PC-3 (cell line): ENCODE data around the gene BMP2K. TPM values are rescaled to one million over a fixed set of nuclear protein-coding genes. Genes with fewer than 3 reads are reported as not detected.
A peak's percentile ranks its signal among the peaks of the same experiment; 100 is the strongest.

Experiments
- ATAC-seq: fragments of 200-7000 bp; cut with Tn5 transposase; 2 replicates; pipeline ENCODE4 v1.9.1; 2020; ENCODE audit warnings: mild to moderate bottlenecking, moderate library complexity
- BruUV-seq: library from RNA; stranded (reverse); fragments of 400-500 nt; replicated peaks from 2 replicates; lab custom pipeline; 2021; lab: Mats Ljungman, UMichigan
- CTCF ChIA-PET: fragments of 300-600 bp; sonication (Branson Sonifier 250); formaldehyde crosslinking; loops from one replicate; lab custom pipeline; 2022; ENCODE audit warnings: antibody characterized with exemption; lab: Charles Lee
- POLR2A ChIA-PET: fragments of 300-600 bp; sonication (Branson Sonifier 250); formaldehyde crosslinking; loops from one replicate; lab custom pipeline; 2022; ENCODE audit warnings: antibody characterized with exemption; ENCODE audit not compliant: unreplicated experiment; lab: Charles Lee
- DNase-seq: peaks from one replicate; pipeline ENCODE4 v3.0.0-alpha.2; 2015
- H2AFZ ChIP-seq: fragments of 300-600 bp; sonication (generic); 2 replicates; pipeline ENCODE4 v1.6.0; 2016; ENCODE audit warnings: antibody characterized with exemption, low read length
- H3F3A ChIP-seq: fragments of 300-600 bp; sonication (generic); one replicate; pipeline ENCODE4 v1.6.0; 2017; ENCODE audit warnings: antibody characterized with exemption, low read length, control low read depth, mild to moderate bottlenecking; ENCODE audit not compliant: unreplicated experiment
- H3K27ac ChIP-seq: fragments of 300-600 bp; sonication (generic); 2 replicates; pipeline ENCODE4 v1.5.1; 2016; ENCODE audit warnings: mild to moderate bottlenecking, low read length
- H3K27me3 ChIP-seq: fragments of 300-600 bp; sonication (generic); 2 replicates; pipeline ENCODE4 v1.6.1; 2016; ENCODE audit warnings: low read length, mixed read lengths
- H3K36me3 ChIP-seq: fragments of 300-600 bp; sonication (generic); 2 replicates; pipeline ENCODE4 v1.6.1; 2016; ENCODE audit warnings: low read depth, mixed run types, low read length, mixed read lengths
- H3K4me1 ChIP-seq: fragments of 300-600 bp; sonication (generic); 2 replicates; pipeline ENCODE4 v1.5.1; 2016; ENCODE audit warnings: low read length; ENCODE audit not compliant: insufficient read depth
- H3K4me2 ChIP-seq: fragments of 300-600 bp; sonication (generic); 2 replicates; pipeline ENCODE4 v1.6.0; 2016; ENCODE audit warnings: low read length
- H3K4me3 ChIP-seq: fragments of 300-600 bp; sonication (generic); 2 replicates; pipeline ENCODE4 v1.5.1; 2016; ENCODE audit warnings: mild to moderate bottlenecking, low read length, mixed read lengths
- H3K79me2 ChIP-seq: fragments of 300-600 bp; sonication (generic); 2 replicates; pipeline ENCODE4 v1.6.1; 2017; ENCODE audit warnings: low read length, mixed read lengths
- H3K9ac ChIP-seq: fragments of 300-600 bp; sonication (generic); 2 replicates; pipeline ENCODE4 v1.6.0; 2016; ENCODE audit warnings: mild to moderate bottlenecking, low read length
- H3K9me2 ChIP-seq: fragments of 300-600 bp; sonication (generic); replicated peaks from 2 replicates; pipeline ENCODE4 v1.6.1; 2016; ENCODE audit warnings: mixed run types, low read length, mixed read lengths
- H3K9me3 ChIP-seq: fragments of 300-600 bp; sonication (generic); 2 replicates; pipeline ENCODE4 v1.6.1; 2016; ENCODE audit warnings: low read length, mixed read lengths
- H4K20me1 ChIP-seq: fragments of 300-600 bp; sonication (generic); 2 replicates; pipeline ENCODE4 v1.6.1; 2016; ENCODE audit warnings: low read length, mixed read lengths
- EZH2 ChIP-seq: fragments of 300-600 bp; sonication (generic); IDR thresholded peaks from one replicate; pipeline ENCODE4 v1.6.1; 2017; ENCODE audit warnings: antibody characterized with exemption, mild to moderate bottlenecking, low read length; ENCODE audit not compliant: unreplicated experiment
- EZH2phosphoT487 ChIP-seq: fragments of 300-600 bp; sonication (generic); IDR thresholded peaks from 2 replicates; pipeline ENCODE4 v1.6.1; 2018; ENCODE audit warnings: mild to moderate bottlenecking, antibody characterized with exemption, low read length, borderline replicate concordance
- intact Hi-C: fragments of 100-400 bp; cut with micrococcal nuclease; formaldehyde crosslinking; loops from 2 replicates; pipeline ENCODE4 v1.9.0; 2023
- total RNA-seq: library from RNA; depleted of rRNA; stranded (reverse); fragments of >200 nt; gene quantifications from 2 replicates; pipeline ENCODE4 v1.2.3, GENCODE V29; 2014
- TF ChIP-seq, protein P1 (sequence below): fragments of 300-600 bp; sonication (generic); conservative IDR thresholded peaks from 2 replicates; pipeline ENCODE4 v1.5.1; 2017; ENCODE audit warnings: antibody characterized with exemption, low read depth, mild to moderate bottlenecking, low read length

Gene BMP2K
- total RNA-seq, 1 experiment from 2014 or later: 24.5 TPM

DNA sequence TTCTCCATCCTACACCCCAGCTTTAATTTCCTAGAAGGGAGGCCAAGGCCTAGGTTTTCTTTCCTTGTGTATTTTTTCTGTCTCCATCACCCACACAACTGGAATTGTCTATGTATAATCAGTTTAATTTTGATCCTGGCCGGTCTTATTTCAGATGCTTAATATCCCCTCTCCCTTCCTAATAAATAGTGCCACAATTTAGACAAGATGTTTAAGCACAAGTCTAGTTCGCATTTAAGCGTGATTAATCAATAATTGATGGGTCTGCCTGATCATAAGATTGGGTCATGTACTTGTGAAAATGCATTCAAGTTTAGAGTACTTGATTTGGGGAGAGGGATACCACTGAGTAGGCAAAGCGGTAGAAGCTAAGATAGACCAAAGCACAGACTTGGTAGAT, 2.4 kb downstream of the BMP2K start:
- no peak for TF ChIP-seq EZH2phosphoT487
- no peak for TF ChIP-seq EZH2
- TF ChIP-seq, protein P1, sequence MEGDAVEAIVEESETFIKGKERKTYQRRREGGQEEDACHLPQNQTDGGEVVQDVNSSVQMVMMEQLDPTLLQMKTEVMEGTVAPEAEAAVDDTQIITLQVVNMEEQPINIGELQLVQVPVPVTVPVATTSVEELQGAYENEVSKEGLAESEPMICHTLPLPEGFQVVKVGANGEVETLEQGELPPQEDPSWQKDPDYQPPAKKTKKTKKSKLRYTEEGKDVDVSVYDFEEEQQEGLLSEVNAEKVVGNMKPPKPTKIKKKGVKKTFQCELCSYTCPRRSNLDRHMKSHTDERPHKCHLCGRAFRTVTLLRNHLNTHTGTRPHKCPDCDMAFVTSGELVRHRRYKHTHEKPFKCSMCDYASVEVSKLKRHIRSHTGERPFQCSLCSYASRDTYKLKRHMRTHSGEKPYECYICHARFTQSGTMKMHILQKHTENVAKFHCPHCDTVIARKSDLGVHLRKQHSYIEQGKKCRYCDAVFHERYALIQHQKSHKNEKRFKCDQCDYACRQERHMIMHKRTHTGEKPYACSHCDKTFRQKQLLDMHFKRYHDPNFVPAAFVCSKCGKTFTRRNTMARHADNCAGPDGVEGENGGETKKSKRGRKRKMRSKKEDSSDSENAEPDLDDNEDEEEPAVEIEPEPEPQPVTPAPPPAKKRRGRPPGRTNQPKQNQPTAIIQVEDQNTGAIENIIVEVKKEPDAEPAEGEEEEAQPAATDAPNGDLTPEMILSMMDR: no peak
- Histone ChIP-seq H3K36me3 (no peaks in the 10 kb centered on the region), H3K9me2 (no peaks in the 10 kb centered on the region), H2AFZ (no peak overlapping the region), H3K4me1 (peaks cover 26% of the 10 kb centered on the region), H3K27me3 (no peaks in the 10 kb centered on the region), H4K20me1 (peaks cover 23% of the 10 kb centered on the region), H3K27ac (no peak overlapping the region), H3K9me3 (no peaks in the 10 kb centered on the region), H3K4me3 (peak overlapping the region; percentile 87), H3F3A (no peaks in the 10 kb centered on the region), H3K9ac (no peak overlapping the region), H3K4me2 (peak overlapping the region; percentile 91), H3K79me2 (peaks cover 69% of the 10 kb centered on the region)
- DNase-seq (no peak), ATAC-seq (no peak)
- no TSS peak for BruUV-seq
- intact Hi-C loops: loop anchor here (5.0 to 10.0 kb wide), 3 partner anchors 116 to 164 kb away; no protein-coding TSS in a partner anchor
- ChIA-PET POLR2A (no interaction called here), CTCF (no interaction called here)

DNA sequence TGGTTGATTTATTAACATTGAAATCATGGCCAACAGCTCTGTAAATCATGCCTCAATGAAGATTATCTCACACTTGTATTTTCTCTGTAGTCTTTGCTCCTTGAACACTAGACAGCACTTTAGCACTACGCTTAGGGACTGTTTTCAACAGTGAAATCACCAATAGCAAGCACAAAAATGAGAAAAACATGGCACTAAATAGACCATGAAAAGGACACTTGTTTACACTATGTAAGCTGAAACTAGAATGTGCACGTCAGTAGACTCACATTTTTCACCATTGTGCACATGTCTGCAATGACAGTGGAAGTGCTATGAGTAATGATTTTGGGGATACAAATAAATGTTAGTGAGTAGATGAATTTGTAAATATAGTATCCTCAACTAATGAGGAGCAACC, 3.1 kb downstream of the BMP2K start:
- peaks cover 75% of the 10 kb centered on the region for H3K79me2 ChIP-seq
- no peak overlapping the region; the same call in 1 of the 2 replicates for H2AFZ ChIP-seq
- CTCF ChIA-PET: no interaction called here
- ATAC-seq: no peak
- H3K27me3 ChIP-seq: no peaks in the 10 kb centered on the region
- no peak overlapping the region for H3K9ac ChIP-seq
- POLR2A ChIA-PET: no interaction called here
- no peaks in the 10 kb centered on the region for H3F3A ChIP-seq
- intact Hi-C loops: loop anchor here (5.0 to 10.0 kb wide), 3 partner anchors 117 to 164 kb away; no protein-coding TSS in a partner anchor
- DNase-seq: peak; percentile 25
- no peak for TF ChIP-seq EZH2
- TF ChIP-seq, protein P1: no peak
- no peak for TF ChIP-seq EZH2phosphoT487
- H3K9me2 ChIP-seq: no peaks in the 10 kb centered on the region
- no TSS peak for BruUV-seq
- H3K27ac ChIP-seq: no peak overlapping the region
- no peaks in the 10 kb centered on the region for H3K36me3 ChIP-seq
- peaks cover 23% of the 10 kb centered on the region for H4K20me1 ChIP-seq
- H3K9me3 ChIP-seq: no peaks in the 10 kb centered on the region
- H3K4me3 ChIP-seq: peak overlapping the region; percentile 87; the same call in 1 of the 2 replicates
- H3K4me1 ChIP-seq: peaks cover 26% of the 10 kb centered on the region
- H3K4me2 ChIP-seq: peak overlapping the region; percentile 91

DNA sequence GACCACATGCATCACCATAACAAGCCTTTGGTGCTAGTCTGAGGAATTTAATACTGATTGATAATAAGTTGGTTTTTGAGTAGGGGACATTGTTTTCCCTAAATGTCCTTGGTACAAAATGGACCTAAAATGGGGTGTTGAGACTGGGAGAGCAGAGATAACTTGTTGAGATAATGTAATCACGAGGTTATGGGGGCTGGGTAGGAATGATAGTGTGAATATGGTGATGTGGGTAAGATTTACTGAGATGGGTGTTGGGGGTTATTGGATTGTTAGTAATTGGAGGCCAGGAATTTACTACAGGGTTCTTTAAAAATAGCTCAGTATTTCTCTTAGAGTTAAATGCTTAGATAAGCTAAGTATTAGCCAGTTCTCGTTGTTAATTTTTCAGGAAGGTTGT, 3.9 kb downstream of the BMP2K start:
- Histone ChIP-seq H3K79me2 (peaks cover 81% of the 10 kb centered on the region), H4K20me1 (peaks cover 23% of the 10 kb centered on the region), H3K4me1 (peaks cover 26% of the 10 kb centered on the region), H3K9ac (no peak overlapping the region), H3K27ac (no peak overlapping the region), H3F3A (no peaks in the 10 kb centered on the region), H3K9me2 (no peaks in the 10 kb centered on the region), H3K27me3 (no peaks in the 10 kb centered on the region), H3K9me3 (no peaks in the 10 kb centered on the region), H2AFZ (no peak overlapping the region), H3K4me3 (no peak overlapping the region), H3K36me3 (no peaks in the 10 kb centered on the region), H3K4me2 (no peak overlapping the region; the same call in 1 of the 2 replicates)
- CTCF ChIA-PET: no interaction called here
- POLR2A ChIA-PET: no interaction called here
- ATAC-seq: no peak
- BruUV-seq: no TSS peak
- intact Hi-C loops: no loop called here
- no peak for TF ChIP-seq EZH2phosphoT487
- TF ChIP-seq, protein P1: no peak
- no peak for TF ChIP-seq EZH2
- no peak for DNase-seq
